Vagina (tissue), 2 donors: ENCODE data around the gene INTS1.

Experiments used
- POLR2AphosphoS5 ChIP-seq, 2 donors: sonication (generic); formaldehyde crosslinking; IDR thresholded peaks; one replicate each; pipeline ENCODE4 v1.9.0; 2017; ENCODE audit warnings: antibody characterized with exemption in 2 of 2, mild to moderate bottlenecking in 2 of 2, low read depth in 1 of 2; ENCODE audit not compliant: insufficient read depth in 1 of 2
- TF ChIP-seq, protein P1 (sequence below), 3 experiments: fragments of 450-650 bp in 2 of 3; fragments of 200-600 bp in 1 of 3; sonication (generic) in 1 of 3; IDR thresholded peaks; one replicate each; pipeline ENCODE4 v1.5.1; 2017 to 2019; ENCODE audit warnings: antibody characterized with exemption in 3 of 3, mild to moderate bottlenecking in 2 of 3, moderate library complexity in 2 of 3

DNA sequence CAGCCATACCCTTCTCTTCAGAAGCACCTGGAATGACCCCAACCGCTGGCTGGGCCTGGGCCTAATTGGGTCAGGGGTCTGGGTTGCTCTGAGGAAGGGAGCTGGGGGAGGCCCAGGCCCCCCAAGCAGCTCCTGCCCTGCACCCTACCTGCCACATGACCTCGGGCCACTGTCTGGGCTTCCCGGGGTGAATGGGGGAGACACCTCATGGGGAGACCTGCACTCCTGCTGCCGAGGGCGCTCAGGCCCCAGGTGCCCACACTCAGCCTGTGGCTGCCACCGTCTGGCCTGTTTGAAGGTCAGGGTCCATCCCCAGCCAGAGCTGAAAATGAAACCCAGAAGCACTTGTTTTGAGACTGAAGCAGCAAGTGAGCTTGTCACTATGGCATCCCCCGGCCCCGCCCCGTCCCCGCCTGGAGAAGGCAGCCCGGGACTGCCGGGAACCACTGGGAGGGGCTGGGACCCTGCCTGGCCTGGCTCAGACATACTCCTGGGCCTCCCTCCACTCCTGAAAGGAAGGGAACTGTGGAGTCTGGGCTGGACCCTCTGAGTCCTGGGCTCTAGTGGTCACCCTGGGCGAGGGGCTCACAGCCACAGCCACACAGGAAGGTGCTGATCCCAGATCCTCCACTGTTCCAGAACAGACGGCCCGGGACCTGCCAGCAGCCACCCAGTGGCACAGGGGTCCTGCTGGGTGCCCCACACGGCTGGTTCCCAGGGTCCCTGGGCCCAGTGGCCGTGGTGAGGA is 37.5 kb downstream of the INTS1 start:
- TF ChIP-seq, protein P1, sequence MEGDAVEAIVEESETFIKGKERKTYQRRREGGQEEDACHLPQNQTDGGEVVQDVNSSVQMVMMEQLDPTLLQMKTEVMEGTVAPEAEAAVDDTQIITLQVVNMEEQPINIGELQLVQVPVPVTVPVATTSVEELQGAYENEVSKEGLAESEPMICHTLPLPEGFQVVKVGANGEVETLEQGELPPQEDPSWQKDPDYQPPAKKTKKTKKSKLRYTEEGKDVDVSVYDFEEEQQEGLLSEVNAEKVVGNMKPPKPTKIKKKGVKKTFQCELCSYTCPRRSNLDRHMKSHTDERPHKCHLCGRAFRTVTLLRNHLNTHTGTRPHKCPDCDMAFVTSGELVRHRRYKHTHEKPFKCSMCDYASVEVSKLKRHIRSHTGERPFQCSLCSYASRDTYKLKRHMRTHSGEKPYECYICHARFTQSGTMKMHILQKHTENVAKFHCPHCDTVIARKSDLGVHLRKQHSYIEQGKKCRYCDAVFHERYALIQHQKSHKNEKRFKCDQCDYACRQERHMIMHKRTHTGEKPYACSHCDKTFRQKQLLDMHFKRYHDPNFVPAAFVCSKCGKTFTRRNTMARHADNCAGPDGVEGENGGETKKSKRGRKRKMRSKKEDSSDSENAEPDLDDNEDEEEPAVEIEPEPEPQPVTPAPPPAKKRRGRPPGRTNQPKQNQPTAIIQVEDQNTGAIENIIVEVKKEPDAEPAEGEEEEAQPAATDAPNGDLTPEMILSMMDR (IDR thresholded peaks at IDR 0.05): no peak
- TF ChIP-seq POLR2AphosphoS5 (IDR thresholded peaks at IDR 0.05; ENCODE audit: insufficient read depth in 1 of 2, low read depth in 1 of 2): peak in 1 of 2 donors; percentile 44
